GM19035 (cell line): Measurements from ENCODE around the gene KBTBD2.
"Not testable (repeated sequence)": the region's sequence is repeated elsewhere in the genome, so short reads cannot be mapped to it uniquely, and the experiment has no call there.

Source experiments
- ATAC-seq: cut with Tn5 transposase; IDR thresholded peaks from one replicate; pipeline ENCODE4 v1.9.1; 2021; ENCODE audit not compliant: unreplicated experiment

Gene KBTBD2

DNA sequence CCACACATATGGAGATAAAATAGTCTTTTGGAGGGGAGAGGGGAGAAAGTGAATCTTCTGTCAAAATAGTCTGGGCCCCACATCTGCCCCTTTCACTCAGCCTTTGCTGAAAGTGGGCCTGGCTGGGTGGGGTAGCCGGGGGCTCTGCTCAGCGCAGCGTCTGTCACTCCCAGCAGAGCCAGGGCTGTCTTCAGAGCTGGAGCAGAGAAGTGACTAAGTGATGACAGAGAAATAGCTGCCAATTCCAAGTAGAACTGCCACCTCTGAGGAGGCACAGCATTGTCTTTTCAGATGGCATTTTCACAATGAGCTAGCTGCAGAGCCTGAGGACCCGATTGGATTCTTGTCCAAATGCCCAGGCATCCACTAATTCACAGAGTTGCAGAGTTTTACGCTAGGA, 34.5 kb downstream of the KBTBD2 start:
- not testable (repeated sequence) for ATAC-seq

GRCh38 chr7:32855837-32856775, 35.5 kb downstream of the KBTBD2 start:
- ATAC-seq = not testable (repeated sequence)

DNA sequence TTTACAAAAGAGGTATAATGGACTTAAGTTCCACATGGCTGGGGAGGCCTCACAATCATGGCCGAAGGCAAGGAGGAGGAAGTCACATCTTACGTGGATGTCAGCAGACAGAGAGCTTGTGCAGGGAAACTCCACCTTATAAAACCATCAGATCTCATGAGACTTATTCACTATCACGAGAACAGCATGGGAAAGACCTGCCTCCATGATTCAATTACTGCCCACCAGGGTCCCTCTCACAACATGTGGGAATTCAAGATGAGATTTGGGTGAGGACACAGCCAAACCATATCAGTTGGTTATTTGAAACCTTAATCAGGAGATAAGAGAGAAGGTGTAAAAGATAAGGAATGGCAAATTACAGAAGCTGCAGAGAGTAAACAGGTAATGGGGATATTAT, 40.9 kb downstream of the KBTBD2 start:
- ATAC-seq = not testable (repeated sequence)

DNA sequence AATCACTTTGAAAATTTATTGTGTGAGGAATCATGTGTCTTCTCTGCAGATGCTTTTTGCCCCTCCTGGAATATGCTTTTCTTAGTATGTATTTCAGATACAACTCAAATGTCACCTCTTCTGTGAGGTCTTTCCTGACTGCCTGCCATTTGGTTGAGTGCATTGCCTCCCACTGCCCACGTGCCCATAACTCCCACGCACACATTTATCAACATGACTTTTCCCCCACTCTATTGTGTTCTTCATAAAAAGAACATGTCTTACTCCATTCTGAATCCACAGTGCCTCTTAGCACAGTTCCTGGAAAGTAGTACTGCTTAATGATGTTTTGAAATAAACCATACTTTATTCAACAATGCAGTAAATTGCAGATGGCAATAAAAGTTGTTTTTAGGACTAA, 42.9 kb downstream of the KBTBD2 start:
- not testable (repeated sequence) for ATAC-seq

GRCh38 chr7:32846630-32847225, 44.8 kb downstream of the KBTBD2 start:
- ATAC-seq = peak; percentile 99

- ATAC-seq = not testable (repeated sequence)
Measured at GRCh38 chr7:32844748-32845147, 46.8 kb downstream of the KBTBD2 start.

DNA sequence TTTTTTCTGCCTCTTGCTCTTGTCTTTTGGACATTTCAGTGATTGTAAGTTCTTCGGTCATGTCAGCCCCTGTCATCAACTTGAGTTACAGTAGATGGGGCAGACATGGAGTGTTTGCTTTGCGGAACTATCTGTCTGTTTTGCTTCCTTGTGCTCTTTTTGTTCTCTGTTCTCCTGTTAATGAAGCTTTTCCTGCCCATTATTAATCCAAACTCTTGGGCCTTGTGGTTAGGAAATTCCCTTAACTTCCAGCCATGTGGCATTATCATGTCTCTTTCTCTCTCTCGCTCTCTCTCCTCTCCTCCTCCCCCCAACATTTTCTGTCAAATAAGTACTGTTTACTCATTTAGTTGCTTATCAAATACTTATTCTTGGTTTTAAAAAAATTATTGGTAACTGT, 47.8 kb downstream of the KBTBD2 start:
- ATAC-seq = not testable (repeated sequence)

GRCh38 chr7:32839846-32840245, 51.7 kb downstream of the KBTBD2 start:
- not testable (repeated sequence) for ATAC-seq

DNA sequence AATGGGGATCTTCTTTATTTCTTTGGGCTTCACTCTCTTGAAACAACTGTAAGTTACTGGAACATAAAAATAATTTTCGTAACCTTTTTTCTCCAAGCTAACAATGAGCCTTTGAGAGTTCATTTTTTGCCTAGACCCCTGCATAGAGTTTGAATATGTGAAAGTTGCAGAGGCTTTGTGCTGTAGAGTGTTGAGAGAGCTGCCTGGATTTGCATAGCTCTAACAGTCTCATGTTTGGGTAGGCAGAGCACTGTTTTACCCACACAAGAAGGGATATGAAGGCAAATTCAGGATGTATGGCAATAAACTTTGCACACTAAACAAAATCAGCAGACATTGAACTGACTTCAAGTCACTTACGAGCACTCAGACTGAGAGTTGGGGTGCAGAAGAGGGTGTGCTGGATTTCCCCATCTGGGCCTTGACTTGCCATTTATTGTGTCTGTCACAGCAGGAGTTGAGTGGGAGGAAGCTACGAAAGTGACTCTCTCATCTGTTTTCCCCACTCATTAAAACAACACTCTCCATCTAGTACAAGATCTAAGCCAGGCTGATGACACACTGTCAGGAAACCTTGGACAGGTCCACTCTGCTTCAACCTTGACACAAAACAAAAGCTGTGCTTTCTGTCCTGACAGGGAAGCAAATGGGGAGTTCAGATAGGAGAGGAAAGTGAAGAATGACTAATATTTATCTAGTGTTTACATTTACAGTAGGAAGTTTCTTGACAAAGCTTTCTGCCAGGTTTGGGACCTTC, 62.4 kb downstream of the KBTBD2 start:
- peak; percentile 89 for ATAC-seq
